LNCAP (cell line): ENCODE measurements around the gene MAP2K4.

ENCODE experiments used
- CTCF ChIP-seq: fragments of 450-650 bp; IDR thresholded peaks from 2 replicates; pipeline ENCODE4 v1.5.1; 2017; ENCODE audit warnings: mild to moderate bottlenecking

Gene MAP2K4

GRCh38 chr17:12095522-12095921 lies 74.8 kb downstream of the MAP2K4 start:
- no peak for TF ChIP-seq CTCF

- TF ChIP-seq CTCF: no peak
Measured at GRCh38 chr17:12097326-12097725, 76.6 kb downstream of the MAP2K4 start.

GRCh38 chr17:12098568-12098967 lies 77.9 kb downstream of the MAP2K4 start:
- TF ChIP-seq CTCF: no peak

- no peak for TF ChIP-seq CTCF
Measured at GRCh38 chr17:12099412-12099811, 78.7 kb downstream of the MAP2K4 start.

GRCh38 chr17:12104831-12105230 lies 84.2 kb downstream of the MAP2K4 start:
- TF ChIP-seq CTCF: no peak

GRCh38 chr17:12107905-12108304 lies 87.2 kb downstream of the MAP2K4 start:
- no peak for TF ChIP-seq CTCF

GRCh38 chr17:12110906-12111305 lies 90.2 kb downstream of the MAP2K4 start:
- TF ChIP-seq CTCF: no peak

- TF ChIP-seq CTCF: no peak
Measured at GRCh38 chr17:12113156-12113555, 92.5 kb downstream of the MAP2K4 start.
